Cortex of kidney (tissue), 1 donor: ENCODE measurements around the gene KIT.

Experiments
- DNase-seq: peaks from one replicate; lab custom pipeline; 2025; lab: John Stamatoyannopoulos, UW

KIT gene

GRCh38 chr4:54745031-54745770 lies 87.4 kb downstream of the KIT start:
- no peak for DNase-seq

GRCh38 chr4:54746218-54746617 lies 88.5 kb downstream of the KIT start:
- DNase-seq = no peak

GRCh38 chr4:54750341-54750740 lies 92.6 kb downstream of the KIT start:
- no peak for DNase-seq

GRCh38 chr4:54754394-54754793 lies 96.6 kb downstream of the KIT start:
- DNase-seq = no peak

- no peak for DNase-seq
Observed at GRCh38 chr4:54764476-54764875, 106.7 kb downstream of the KIT start.

GRCh38 chr4:54767376-54767775 lies 109.6 kb downstream of the KIT start:
- no peak for DNase-seq

GRCh38 chr4:54773022-54773421 lies 115.3 kb downstream of the KIT start:
- DNase-seq = no peak

- no peak for DNase-seq
Observed at GRCh38 chr4:54779036-54779435, 121.3 kb downstream of the KIT start.

GRCh38 chr4:54779476-54780148 lies 121.9 kb downstream of the KIT start:
- no peak for DNase-seq

GRCh38 chr4:54780149-54780495 lies 122.4 kb downstream of the KIT start:
- no peak for DNase-seq

GRCh38 chr4:54781756-54782155 lies 124.0 kb downstream of the KIT start:
- DNase-seq = no peak

- no peak for DNase-seq
Observed at GRCh38 chr4:54783402-54784110, 125.8 kb downstream of the KIT start.

- no peak for DNase-seq
Observed at GRCh38 chr4:54784161-54784671, 126.5 kb downstream of the KIT start.
